Measurements from ENCODE around the gene IRX3.

GRCh38 chr16:54327609-54328008 lies 41.0 kb upstream of the IRX3 start:
- TF ChIP-seq, protein P1, sequence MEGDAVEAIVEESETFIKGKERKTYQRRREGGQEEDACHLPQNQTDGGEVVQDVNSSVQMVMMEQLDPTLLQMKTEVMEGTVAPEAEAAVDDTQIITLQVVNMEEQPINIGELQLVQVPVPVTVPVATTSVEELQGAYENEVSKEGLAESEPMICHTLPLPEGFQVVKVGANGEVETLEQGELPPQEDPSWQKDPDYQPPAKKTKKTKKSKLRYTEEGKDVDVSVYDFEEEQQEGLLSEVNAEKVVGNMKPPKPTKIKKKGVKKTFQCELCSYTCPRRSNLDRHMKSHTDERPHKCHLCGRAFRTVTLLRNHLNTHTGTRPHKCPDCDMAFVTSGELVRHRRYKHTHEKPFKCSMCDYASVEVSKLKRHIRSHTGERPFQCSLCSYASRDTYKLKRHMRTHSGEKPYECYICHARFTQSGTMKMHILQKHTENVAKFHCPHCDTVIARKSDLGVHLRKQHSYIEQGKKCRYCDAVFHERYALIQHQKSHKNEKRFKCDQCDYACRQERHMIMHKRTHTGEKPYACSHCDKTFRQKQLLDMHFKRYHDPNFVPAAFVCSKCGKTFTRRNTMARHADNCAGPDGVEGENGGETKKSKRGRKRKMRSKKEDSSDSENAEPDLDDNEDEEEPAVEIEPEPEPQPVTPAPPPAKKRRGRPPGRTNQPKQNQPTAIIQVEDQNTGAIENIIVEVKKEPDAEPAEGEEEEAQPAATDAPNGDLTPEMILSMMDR (IDR thresholded peaks at IDR 0.05 in 8 of 11, conservative IDR thresholded peaks at IDR 0.05 in 3 of 11): no peak
- TF ChIP-seq POLR2AphosphoS5 (IDR thresholded peaks at IDR 0.05): no peak

All from spleen (tissue), 7 donors.